GM12878 (cell line): ENCODE measurements around the gene MCF2L2. TPM values are rescaled to one million over a fixed set of nuclear protein-coding genes. Genes with fewer than 3 reads are reported as not detected.
"Not testable (repeated sequence)": the region's sequence is repeated elsewhere in the genome, so short reads cannot be mapped to it uniquely, and the experiment has no call there.

Source experiments
- ATAC-seq: fragments of 200-7000 bp; cut with Tn5 transposase; 3 replicates; pipeline ENCODE4 v1.9.1; 2020; ENCODE audit warnings: mild to moderate bottlenecking, moderate library complexity
- BruUV-seq: library from RNA; stranded (reverse); fragments of 400-500 nt; replicated peaks from 2 replicates; lab custom pipeline; 2021; lab: Mats Ljungman, UMichigan
- CTCF ChIA-PET: fragments of 300-600 bp; sonication (Branson Sonifier 250); formaldehyde crosslinking; extraction: SDS; loops from one replicate; lab custom pipeline; 2021; ENCODE audit warnings: inconsistent platforms; lab: Yijun Ruan, JAX
- POLR2A ChIA-PET: fragments of 350-600 bp; formaldehyde crosslinking; extraction: SDS; loops from one replicate; lab custom pipeline; 2021; ENCODE audit warnings: inconsistent platforms; lab: Charles Lee
- RAD21 ChIA-PET: fragments of 300-600 bp; sonication (Branson Sonifier 250); formaldehyde crosslinking; loops from one replicate; lab custom pipeline; 2023; ENCODE audit warnings: antibody characterized with exemption; ENCODE audit not compliant: unreplicated experiment; lab: Charles Lee
- SMC1A ChIA-PET: fragments of 300-600 bp; sonication (Branson Sonifier 250); formaldehyde crosslinking; loops from one replicate; lab custom pipeline; 2023; ENCODE audit not compliant: unreplicated experiment, uncharacterized antibody; lab: Charles Lee
- DNase-seq: peaks from one replicate; pipeline ENCODE4 v3.0.0-alpha.2; 2011; ENCODE audit warnings: low read depth, low spot score
- FAIRE-seq: peaks from 3 replicates; lab custom pipeline; 2011; peaks lifted over from hg19 to GRCh38; lab: Jason Lieb, UNC
- H2AFZ ChIP-seq: 2 replicates; pipeline ENCODE4 v1.6.0; 2011; ENCODE audit warnings: low read depth, low read length, control low read depth; ENCODE audit not compliant: control insufficient read depth
- H3K27ac ChIP-seq: 2 replicates; pipeline ENCODE4 v1.5.1; 2011; ENCODE audit warnings: control low read depth; ENCODE audit not compliant: control insufficient read depth, insufficient read depth
- H3K27me3 ChIP-seq, 2 experiments: replicated peaks in 1 of 2; 2 replicates each; pipeline versions ENCODE4 v1.6.0 to v1.6.1; 2011; ENCODE audit warnings: low read length in 1 of 2; ENCODE audit not compliant: control insufficient read depth in 2 of 2, insufficient read depth in 2 of 2
- H3K36me3 ChIP-seq, 2 experiments: 2 replicates each; pipeline ENCODE4 v1.5.1; 2011; ENCODE audit warnings: low read length in 1 of 2; ENCODE audit not compliant: control insufficient read depth in 2 of 2, insufficient read depth in 2 of 2
- H3K4me1 ChIP-seq: 2 replicates; pipeline ENCODE4 v1.6.1; 2011; ENCODE audit warnings: mild to moderate bottlenecking, low read length, moderate library complexity, mixed read lengths; ENCODE audit not compliant: control insufficient read depth, insufficient read depth
- H3K4me2 ChIP-seq: 2 replicates; pipeline ENCODE4 v1.6.0; 2011; ENCODE audit warnings: control low read depth; ENCODE audit not compliant: control insufficient read depth, insufficient read depth
- H3K4me3 ChIP-seq: fragments of 200-600 bp; sonication (generic); 2 replicates; pipeline ENCODE4 v1.5.1; 2016
- H3K79me2 ChIP-seq: 2 replicates; pipeline ENCODE4 v1.6.0; 2011; ENCODE audit warnings: low read length; ENCODE audit not compliant: control insufficient read depth, insufficient read depth
- H3K9ac ChIP-seq: 2 replicates; pipeline ENCODE4 v1.8.0; 2011; ENCODE audit warnings: low read length, control low read depth, mixed read lengths; ENCODE audit not compliant: control insufficient read depth, insufficient read depth
- H3K9me3 ChIP-seq: replicated peaks from 3 replicates; pipeline ENCODE4 v1.5.1; 2011; ENCODE audit warnings: mild to moderate bottlenecking, low read length; ENCODE audit not compliant: control insufficient read depth, insufficient read depth
- H4K20me1 ChIP-seq: 2 replicates; pipeline ENCODE4 v1.6.0; 2011; ENCODE audit not compliant: control insufficient read depth, insufficient read depth
- E4F1 ChIP-seq: fragments of 450-650 bp; IDR thresholded peaks from 2 replicates; pipeline ENCODE4 v1.6.1; 2018; ENCODE audit warnings: borderline replicate concordance, mild to moderate bottlenecking; ENCODE audit not compliant: partially characterized antibody
- ETV6 ChIP-seq, 2 experiments: fragments of 450-650 bp in 1 of 2; IDR thresholded peaks in 1 of 2; conservative IDR thresholded peaks in 1 of 2; 2 replicates each; pipeline ENCODE4 v1.6.1; 2014; ENCODE audit warnings: antibody characterized with exemption in 1 of 2, borderline replicate concordance in 1 of 2, low read depth in 1 of 2, mild to moderate bottlenecking in 1 of 2, moderate library complexity in 1 of 2
- IKZF2 ChIP-seq, 2 experiments: fragments of 450-650 bp; IDR thresholded peaks; 2 replicates each; pipeline ENCODE4 v1.6.1; 2017; ENCODE audit warnings: mild to moderate bottlenecking in 2 of 2, moderate library complexity in 2 of 2
- KDM1A ChIP-seq: fragments of 200-600 bp; sonication (generic); IDR thresholded peaks from 2 replicates; pipeline ENCODE4 v1.6.1; 2016; ENCODE audit warnings: borderline replicate concordance
- PAX5 ChIP-seq: IDR thresholded peaks from 2 replicates; pipeline ENCODE4 v1.6.1; 2011; ENCODE audit warnings: low read depth, low read length, borderline replicate concordance
- PBX3 ChIP-seq: IDR thresholded peaks from 2 replicates; pipeline ENCODE4 v1.6.1; 2011; ENCODE audit warnings: mild to moderate bottlenecking, low read depth, low read length, moderate library complexity; ENCODE audit not compliant: insufficient replicate concordance
- TBL1XR1 ChIP-seq: IDR thresholded peaks from 2 replicates; pipeline ENCODE4 v1.6.1; 2012; ENCODE audit warnings: low read depth, low read length, improper control_type of control experiment
- ZNF24 ChIP-seq: fragments of 450-650 bp; IDR thresholded peaks from 2 replicates; pipeline ENCODE4 v1.6.1; 2017; ENCODE audit warnings: antibody characterized with exemption, mild to moderate bottlenecking
- WGBS: methylation state at CpG from one replicate; pipeline ENCODE4 v1.1.6; 2016; ENCODE audit warnings: low lambda C conversion rate; ENCODE audit not compliant: insufficient replicate concordance, insufficient coverage; ENCODE audit errors: missing lambda C conversion rate; 5-methylcytosine and 5-hydroxymethylcytosine counted together
- in situ Hi-C: fragments of 300-500 bp; cut with MboI; formaldehyde crosslinking; loops from 9 replicates; pipeline ENCODE4 v1.14.3; 2018; ENCODE audit warnings: mixed read lengths
- intact Hi-C: fragments of 100-400 bp; cut with micrococcal nuclease; formaldehyde crosslinking; loops from one replicate; pipeline ENCODE4 v1.14.2; 2022; ENCODE audit not compliant: unreplicated experiment
- polyA plus RNA-seq, 11 experiments: library from polyadenylated mRNA; depleted of rRNA in 4 of 11; unstranded in 6 of 11; stranded (reverse) in 5 of 11; fragments of >200 nt; fragmentation: Nextera tagmentation in 4 of 11; fragmentation: Illumina TruSeq in 1 of 11; extraction: Ambion mirVana in 4 of 11; extraction: Trizol in 1 of 11; gene quantifications; 1 replicate in 1 of 11; 2 replicates in 10 of 11; pipeline versions ENCODE4 v1.2.1 to v1.2.3, GENCODE V29; 2011 to 2016; ENCODE audit warnings: inconsistent platforms in 2 of 11, missing spikeins in 2 of 11, low read depth in 1 of 11
- total RNA-seq, 4 experiments: library from RNA; depleted of rRNA in 3 of 4; stranded (reverse); fragments of >200 nt in 3 of 4; fragmentation: Illumina TruSeq in 1 of 4; extraction: Trizol in 1 of 4; gene quantifications; 2 replicates each; pipeline versions ENCODE4 v1.2.1 to v1.2.3, GENCODE V29; 2013 to 2021

Gene MCF2L2
- total and polyA plus RNA-seq, 10 of the 15 experiments (the other 5 are each of a cell fraction or from before 2014, with no cell fraction given), result 0.37 to 2.8 (median 1.4) TPM

GRCh38 chr3:183443395-183444385 lies 15.3 kb upstream of the MCF2L2 start (continued):
- TF ChIP-seq PBX3, result no peak
- no peak for TF ChIP-seq E4F1
- no peak for TF ChIP-seq KDM1A

GRCh38 chr3:183442994-183443393 lies 14.6 kb upstream of the MCF2L2 start:
- no TSS peak for BruUV-seq
- no peaks in the 10 kb centered on the region for H3K36me3 ChIP-seq
- CTCF ChIA-PET, result interaction anchor here (1.0 kb wide), 1 partner anchor 442 kb away, joined by 3 read pairs; the partner anchor contains the start of gene PARL
- SMC1A ChIA-PET, result interaction anchor here (0.7 kb wide), 1 partner anchor 57 kb away, joined by 3 read pairs; no protein-coding TSS in a partner anchor
- no peak overlapping the region for H3K27ac ChIP-seq
- H3K4me2 ChIP-seq, result no peak overlapping the region
- in situ Hi-C loops, result no loop called here
- no peak overlapping the region for H2AFZ ChIP-seq
- H3K79me2 ChIP-seq, result no peaks in the 10 kb centered on the region
- intact Hi-C loops, result no loop called here
- 46% methylated on average over 1 of the region's 1 CpG for WGBS
- no peak overlapping the region for H3K9ac ChIP-seq
- no peak for FAIRE-seq
- DNase-seq, result no peak
- H3K27me3 ChIP-seq, result no peaks in the 10 kb centered on the region; a peak in 1 of 4 replicates
- POLR2A ChIA-PET, result no interaction called here
- TF ChIP-seq TBL1XR1, result no peak
- TF ChIP-seq PAX5, result no peak
- TF ChIP-seq IKZF2 (IDR thresholded peaks at IDR 0.05), result no peak
- no peak for TF ChIP-seq ZNF24
- no peak for TF ChIP-seq ETV6 (conservative IDR thresholded peaks at IDR 0.05 in 1 of 2, IDR thresholded peaks at IDR 0.05 in 1 of 2; ENCODE audit: borderline replicate concordance in 1 of 2, low read depth in 1 of 2)
- H4K20me1 ChIP-seq, result no peaks in the 10 kb centered on the region
- peaks cover 5% of the 10 kb centered on the region for H3K4me1 ChIP-seq
- RAD21 ChIA-PET, result no interaction called here
- peaks cover 10% of the 10 kb centered on the region for H3K9me3 ChIP-seq
- no peak for ATAC-seq
- H3K4me3 ChIP-seq, result no peak overlapping the region

GRCh38 chr3:183440521-183440920 lies 12.1 kb upstream of the MCF2L2 start:
- H4K20me1 ChIP-seq, FAIRE-seq, H2AFZ ChIP-seq, intact Hi-C loops, BruUV-seq, ATAC-seq, H3K27me3 ChIP-seq, in situ Hi-C loops, RAD21 ChIA-PET, H3K9ac ChIP-seq, H3K4me2 ChIP-seq, DNase-seq, H3K4me3 ChIP-seq, H3K36me3 ChIP-seq, H3K79me2 ChIP-seq, H3K27ac ChIP-seq, POLR2A ChIA-PET: not testable (repeated sequence)
- SMC1A ChIA-PET, result interaction anchor here (0.6 to 1.7 kb wide), 2 partner anchors 29 to 30 kb away, joined by 3 to 6 read pairs; no protein-coding TSS in a partner anchor
- Histone ChIP-seq H3K9me3 (peaks cover 10% of the 10 kb centered on the region), H3K4me1 (peaks cover 27% of the 10 kb centered on the region)
- WGBS, result no CpG with 5 or more reads among the region's 3 CpGs
- CTCF ChIA-PET, result interaction anchor here (0.7 to 1.0 kb wide), 2 partner anchors 9 to 164 kb away, joined by 3 read pairs; no protein-coding TSS in a partner anchor
